HFFc6 (cell line): ENCODE results near the gene NAALADL1. TPM values are rescaled to one million over a fixed set of nuclear protein-coding genes. Genes with fewer than 3 reads are reported as not detected.

Experiments used
- DNase-seq: peaks from one replicate; pipeline ENCODE4 v3.0.0-alpha.2; 2018
- H3K27ac Mint-ChIP-seq: 2 replicates; pipeline ENCODE4 v1.8.0; 2020; ENCODE audit warnings: mild to moderate bottlenecking, mixed read lengths
- H3K27me3 Mint-ChIP-seq: 2 replicates; pipeline ENCODE4 v1.8.0; 2021; ENCODE audit warnings: mild to moderate bottlenecking, moderate library complexity, mixed read lengths; ENCODE audit not compliant: insufficient read depth
- H3K36me3 Mint-ChIP-seq: 2 replicates; pipeline ENCODE4 v1.8.0; 2021; ENCODE audit warnings: low read depth, mixed read lengths
- H3K4me1 Mint-ChIP-seq: 2 replicates; pipeline ENCODE4 v1.8.0; 2020; ENCODE audit warnings: low read depth, mixed read lengths
- H3K4me3 Mint-ChIP-seq: 2 replicates; pipeline ENCODE4 v1.8.0; 2020; ENCODE audit warnings: mild to moderate bottlenecking, moderate library complexity, mixed read lengths
- H3K9me3 Mint-ChIP-seq: 2 replicates; pipeline ENCODE4 v1.8.0; 2020; ENCODE audit warnings: mild to moderate bottlenecking, mixed read lengths
- total RNA-seq, 6 experiments: library from RNA; stranded (reverse); fragmentation: NEBNext Ultra II Directional; extraction: Animal tissue kit (Norgen Biotek cat#: 25700); gene quantifications; 2 replicates in 1 of 6; 3 replicates in 5 of 6; pipeline ENCODE4 v1.2.3, GENCODE V29; 2021
- TF ChIP-seq, protein P1 (sequence below): fragments of 200-600 bp; sonication (generic); IDR thresholded peaks from 2 replicates; pipeline ENCODE4 v1.5.0; 2021; ENCODE audit warnings: antibody characterized with exemption, mild to moderate bottlenecking

The NAALADL1 gene
- total RNA-seq, 6 experiments from 2014 or later, result not detected

- Mint-ChIP-seq H3K27ac (peak overlapping the region; percentile 80), H3K36me3 (peaks cover 7% of the 10 kb centered on the region), H3K9me3 (no peaks in the 10 kb centered on the region), H3K27me3 (no peaks in the 10 kb centered on the region), H3K4me1 (peaks cover 27% of the 10 kb centered on the region), H3K4me3 (peak overlapping the region; percentile 88)
- DNase-seq, result no peak
- TF ChIP-seq, protein P1, sequence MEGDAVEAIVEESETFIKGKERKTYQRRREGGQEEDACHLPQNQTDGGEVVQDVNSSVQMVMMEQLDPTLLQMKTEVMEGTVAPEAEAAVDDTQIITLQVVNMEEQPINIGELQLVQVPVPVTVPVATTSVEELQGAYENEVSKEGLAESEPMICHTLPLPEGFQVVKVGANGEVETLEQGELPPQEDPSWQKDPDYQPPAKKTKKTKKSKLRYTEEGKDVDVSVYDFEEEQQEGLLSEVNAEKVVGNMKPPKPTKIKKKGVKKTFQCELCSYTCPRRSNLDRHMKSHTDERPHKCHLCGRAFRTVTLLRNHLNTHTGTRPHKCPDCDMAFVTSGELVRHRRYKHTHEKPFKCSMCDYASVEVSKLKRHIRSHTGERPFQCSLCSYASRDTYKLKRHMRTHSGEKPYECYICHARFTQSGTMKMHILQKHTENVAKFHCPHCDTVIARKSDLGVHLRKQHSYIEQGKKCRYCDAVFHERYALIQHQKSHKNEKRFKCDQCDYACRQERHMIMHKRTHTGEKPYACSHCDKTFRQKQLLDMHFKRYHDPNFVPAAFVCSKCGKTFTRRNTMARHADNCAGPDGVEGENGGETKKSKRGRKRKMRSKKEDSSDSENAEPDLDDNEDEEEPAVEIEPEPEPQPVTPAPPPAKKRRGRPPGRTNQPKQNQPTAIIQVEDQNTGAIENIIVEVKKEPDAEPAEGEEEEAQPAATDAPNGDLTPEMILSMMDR, result no peak
These were observed 17.9 kb downstream of the NAALADL1 start for GRCh38 chr11:65040520-65040846.

DNA sequence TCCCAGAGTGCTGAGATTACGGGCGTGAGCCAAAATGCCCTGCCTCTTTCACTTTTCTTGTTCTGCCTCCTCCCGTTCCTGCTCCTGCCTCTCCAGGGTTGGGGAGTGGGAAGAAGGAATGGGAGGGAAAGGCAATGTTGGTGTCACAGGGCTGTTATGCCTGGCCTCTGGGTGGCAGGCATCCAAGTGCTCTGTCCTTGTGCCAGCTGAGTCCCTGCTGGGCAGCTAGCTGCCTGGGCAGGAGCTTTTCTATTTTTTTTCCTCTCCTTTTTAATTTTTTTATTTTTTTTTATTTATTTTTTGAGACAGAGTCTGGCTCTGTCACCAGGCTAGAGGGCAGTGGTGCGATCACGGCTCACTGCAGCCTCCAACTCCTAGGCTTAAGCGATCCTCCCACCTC, 21.4 kb downstream of the NAALADL1 start:
- Mint-ChIP-seq H3K4me1 (no peaks in the 10 kb centered on the region), H3K36me3 (no peaks in the 10 kb centered on the region), H3K27ac (no peak overlapping the region), H3K9me3 (no peaks in the 10 kb centered on the region), H3K4me3 (no peak overlapping the region), H3K27me3 (no peaks in the 10 kb centered on the region)
- TF ChIP-seq, protein P1, result no peak
- no peak for DNase-seq

DNA sequence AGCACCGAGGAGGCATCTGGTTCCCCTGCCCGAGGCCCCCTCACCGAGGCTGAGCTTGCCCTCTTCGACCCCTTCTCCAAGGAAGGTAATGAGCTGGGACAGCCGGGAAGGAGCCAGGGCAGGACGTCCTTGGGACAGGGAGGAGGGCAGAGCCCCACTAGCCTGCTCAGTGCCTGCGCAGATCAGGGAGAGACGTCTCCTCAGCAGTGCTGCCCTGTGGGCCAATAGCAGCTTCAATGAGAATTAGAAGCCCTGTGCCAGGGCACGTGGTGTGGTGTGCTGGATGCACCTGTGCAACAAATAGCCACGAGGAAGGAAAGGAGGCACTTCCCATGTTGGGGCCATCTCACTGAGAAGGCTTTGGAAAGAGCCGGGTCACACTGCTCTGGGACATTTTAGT, 22.8 kb downstream of the NAALADL1 start:
- DNase-seq, result no peak
- no peak overlapping the region for H3K27ac Mint-ChIP-seq
- TF ChIP-seq, protein P1, result no peak
- H3K4me1 Mint-ChIP-seq, result no peaks in the 10 kb centered on the region
- H3K9me3 Mint-ChIP-seq, result no peaks in the 10 kb centered on the region
- H3K36me3 Mint-ChIP-seq, result no peaks in the 10 kb centered on the region
- H3K27me3 Mint-ChIP-seq, result no peaks in the 10 kb centered on the region
- H3K4me3 Mint-ChIP-seq, result no peak overlapping the region

- Mint-ChIP-seq H3K4me3 (no peak overlapping the region), H3K9me3 (no peaks in the 10 kb centered on the region), H3K27me3 (no peaks in the 10 kb centered on the region), H3K4me1 (no peaks in the 10 kb centered on the region), H3K27ac (no peak overlapping the region), H3K36me3 (no peaks in the 10 kb centered on the region)
- TF ChIP-seq, protein P1, result no peak
- DNase-seq, result no peak
These were observed 23.9 kb downstream of the NAALADL1 start for GRCh38 chr11:65034423-65034822.

GRCh38 chr11:65032216-65032615, 26.1 kb downstream of the NAALADL1 start:
- Mint-ChIP-seq H3K4me1 (peaks cover 11% of the 10 kb centered on the region), H3K36me3 (no peaks in the 10 kb centered on the region), H3K27ac (no peak overlapping the region), H3K27me3 (no peaks in the 10 kb centered on the region), H3K4me3 (no peak overlapping the region), H3K9me3 (no peaks in the 10 kb centered on the region)
- TF ChIP-seq, protein P1, result no peak
- no peak for DNase-seq
